ENCODE data around the gene SEPTIN2.

The SEPTIN2 gene

GRCh38 chr2:241357531-241357930, 41.8 kb downstream of the SEPTIN2 start:
- DNase-seq (ENCODE audit: low read depth) = no peak
- no peak for TF ChIP-seq CTCF (IDR thresholded peaks at IDR 0.05; ENCODE audit: low read length, missing control alignments)
- H3K4me3 ChIP-seq (replicated peaks; ENCODE audit: low read depth, low read length) = peak overlapping the region; percentile 87

DNA sequence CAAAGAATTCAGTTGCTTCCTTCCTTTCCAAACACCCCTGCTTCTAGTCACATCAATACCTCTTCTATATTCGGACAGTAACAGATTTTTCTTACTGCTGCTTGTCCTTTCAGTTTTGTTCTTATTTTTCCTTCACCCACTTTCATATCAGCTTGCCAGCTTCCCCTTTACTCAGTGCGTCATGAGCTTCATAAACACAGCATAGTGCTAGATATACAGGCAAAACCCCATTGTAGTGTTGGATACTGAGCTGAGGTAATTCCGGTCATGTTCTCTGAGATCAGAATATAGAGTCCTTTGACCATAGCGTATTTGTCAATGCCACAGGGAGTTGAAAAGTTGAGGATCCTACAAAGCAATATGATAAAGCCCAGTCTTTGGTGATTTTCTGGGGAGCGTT, 42.7 kb downstream of the SEPTIN2 start:
- DNase-seq (ENCODE audit: low read depth) = peak; percentile 22
- TF ChIP-seq CTCF (IDR thresholded peaks at IDR 0.05; ENCODE audit: low read length, missing control alignments) = no peak
- H3K4me3 ChIP-seq (replicated peaks; ENCODE audit: low read depth, low read length) = no peak overlapping the region

GRCh38 chr2:241359481-241360045, 43.8 kb downstream of the SEPTIN2 start:
- no peak for DNase-seq (ENCODE audit: low read depth)
- H3K4me3 ChIP-seq (replicated peaks; ENCODE audit: low read depth, low read length) = no peak overlapping the region
- TF ChIP-seq CTCF (IDR thresholded peaks at IDR 0.05; ENCODE audit: low read length, missing control alignments) = no peak

DNA sequence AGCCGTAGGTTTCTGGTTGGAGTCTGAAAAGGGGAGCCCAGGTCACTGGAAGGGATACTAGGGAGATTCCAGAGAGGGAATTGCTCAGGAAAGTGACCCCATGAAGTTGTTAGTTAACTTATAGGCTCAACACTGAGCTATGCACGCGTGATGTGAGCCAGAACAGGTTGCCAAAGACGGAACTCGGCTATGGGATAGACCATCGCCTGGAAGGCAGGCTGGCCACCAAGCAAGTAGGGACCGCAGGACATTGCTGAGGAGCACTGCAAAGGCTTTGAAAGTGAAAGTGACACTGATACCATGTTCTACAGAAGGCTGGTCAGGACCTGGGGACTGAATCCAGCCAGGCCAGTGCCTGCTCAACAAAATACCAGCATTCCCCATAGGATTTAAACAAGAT, 47.7 kb downstream of the SEPTIN2 start:
- DNase-seq (ENCODE audit: low read depth) = no peak
- TF ChIP-seq CTCF (IDR thresholded peaks at IDR 0.05; ENCODE audit: low read length, missing control alignments) = no peak
- no peak overlapping the region for H3K4me3 ChIP-seq (replicated peaks; ENCODE audit: low read depth, low read length)

DNA sequence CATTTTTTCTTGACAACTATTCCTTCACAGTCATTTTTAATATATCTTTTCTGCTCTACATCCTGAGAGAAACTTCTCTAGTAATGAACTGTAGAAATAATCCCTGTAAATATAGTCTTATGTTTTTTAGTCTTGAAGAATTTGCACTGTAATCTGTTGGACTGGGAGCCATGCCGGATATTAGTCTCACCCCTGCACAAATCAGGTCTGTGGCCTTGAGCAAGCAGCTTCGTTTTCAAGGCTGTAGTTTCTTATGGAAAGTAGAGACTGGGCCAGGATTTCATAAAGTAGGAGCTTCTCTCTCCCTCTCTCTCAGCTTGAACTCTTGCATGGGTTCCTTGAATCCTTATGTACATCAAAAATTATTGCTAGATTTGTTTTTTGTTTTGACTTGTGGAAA, 49.1 kb downstream of the SEPTIN2 start:
- no peak for DNase-seq (ENCODE audit: low read depth)
- no peak for TF ChIP-seq CTCF (IDR thresholded peaks at IDR 0.05; ENCODE audit: low read length, missing control alignments)
- no peak overlapping the region for H3K4me3 ChIP-seq (replicated peaks; ENCODE audit: low read depth, low read length)

DNA sequence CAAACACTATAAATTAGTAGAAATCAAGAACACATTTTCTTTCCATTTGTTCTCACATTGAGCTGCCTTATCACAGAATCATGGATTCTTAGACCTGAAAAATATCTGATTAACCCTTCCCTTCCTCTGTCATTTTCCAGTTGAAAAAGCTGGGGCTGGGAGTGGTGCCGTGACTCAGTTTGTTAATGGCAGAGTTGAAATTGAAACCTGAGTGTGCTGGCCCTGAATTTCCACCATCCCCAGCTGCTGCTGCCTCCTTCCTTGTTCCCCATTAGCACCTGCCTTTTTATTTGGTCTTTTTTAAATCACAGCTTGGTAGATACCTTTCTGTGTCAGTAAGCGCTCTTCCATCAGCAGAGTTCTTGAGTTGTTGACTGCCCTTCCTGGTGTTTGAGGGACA, 51.0 kb downstream of the SEPTIN2 start:
- no peak for DNase-seq (ENCODE audit: low read depth)
- no peak overlapping the region for H3K4me3 ChIP-seq (replicated peaks; ENCODE audit: low read depth, low read length)
- no peak for TF ChIP-seq CTCF (IDR thresholded peaks at IDR 0.05; ENCODE audit: low read length, missing control alignments)

GRCh38 chr2:241368643-241369042, 52.9 kb downstream of the SEPTIN2 start:
- DNase-seq (ENCODE audit: low read depth) = no peak

More at GRCh38 chr2:241368643-241369042, 52.9 kb downstream of the SEPTIN2 start:
- no peak for TF ChIP-seq CTCF (IDR thresholded peaks at IDR 0.05; ENCODE audit: low read length, missing control alignments)
- no peak overlapping the region for H3K4me3 ChIP-seq (replicated peaks; ENCODE audit: low read depth, low read length)
